Mammary epithelial cell (primary cell): ENCODE results near the gene SOCS1.

Experiments
- EZH2 ChIP-seq: IDR thresholded peaks from 2 replicates; pipeline ENCODE4 v1.6.1; 2012; ENCODE audit warnings: low read length, inconsistent platforms, borderline replicate concordance
- TF ChIP-seq, protein P1 (sequence below), 2 donors: IDR thresholded peaks in 1 of 2; conservative IDR thresholded peaks in 1 of 2; 2 replicates each; pipeline ENCODE4 v1.5.1; 2011 to 2012; ENCODE audit warnings: inconsistent platforms in 2 of 2, low read length in 2 of 2, mild to moderate bottlenecking in 2 of 2, control low read depth in 1 of 2, low read depth in 1 of 2; ENCODE audit not compliant: insufficient read depth in 1 of 2; ENCODE audit errors: extremely low read depth in 1 of 2

DNA sequence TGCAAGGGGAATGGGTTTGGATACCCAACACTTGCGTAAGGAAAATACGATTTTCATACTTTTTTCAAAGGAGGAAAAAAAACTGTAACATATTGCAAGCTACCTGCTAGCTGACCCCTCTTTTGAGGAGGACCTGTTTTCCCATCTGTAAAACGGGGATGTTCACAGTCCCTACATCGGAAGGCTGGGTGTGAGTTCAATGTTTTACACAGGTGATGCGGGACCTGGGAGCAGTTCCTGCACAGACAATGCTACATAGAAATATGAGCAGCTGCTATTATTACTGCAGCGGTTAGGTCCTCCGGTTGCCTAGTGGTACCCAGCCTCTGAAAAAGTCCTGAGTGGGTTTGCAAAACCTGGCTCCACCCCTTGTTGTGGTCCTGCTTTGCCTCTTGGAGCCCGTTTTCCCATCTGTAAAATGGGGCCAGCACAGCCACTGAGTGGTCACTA, 3.5 kb downstream of the SOCS1 start:
- TF ChIP-seq, protein P1, sequence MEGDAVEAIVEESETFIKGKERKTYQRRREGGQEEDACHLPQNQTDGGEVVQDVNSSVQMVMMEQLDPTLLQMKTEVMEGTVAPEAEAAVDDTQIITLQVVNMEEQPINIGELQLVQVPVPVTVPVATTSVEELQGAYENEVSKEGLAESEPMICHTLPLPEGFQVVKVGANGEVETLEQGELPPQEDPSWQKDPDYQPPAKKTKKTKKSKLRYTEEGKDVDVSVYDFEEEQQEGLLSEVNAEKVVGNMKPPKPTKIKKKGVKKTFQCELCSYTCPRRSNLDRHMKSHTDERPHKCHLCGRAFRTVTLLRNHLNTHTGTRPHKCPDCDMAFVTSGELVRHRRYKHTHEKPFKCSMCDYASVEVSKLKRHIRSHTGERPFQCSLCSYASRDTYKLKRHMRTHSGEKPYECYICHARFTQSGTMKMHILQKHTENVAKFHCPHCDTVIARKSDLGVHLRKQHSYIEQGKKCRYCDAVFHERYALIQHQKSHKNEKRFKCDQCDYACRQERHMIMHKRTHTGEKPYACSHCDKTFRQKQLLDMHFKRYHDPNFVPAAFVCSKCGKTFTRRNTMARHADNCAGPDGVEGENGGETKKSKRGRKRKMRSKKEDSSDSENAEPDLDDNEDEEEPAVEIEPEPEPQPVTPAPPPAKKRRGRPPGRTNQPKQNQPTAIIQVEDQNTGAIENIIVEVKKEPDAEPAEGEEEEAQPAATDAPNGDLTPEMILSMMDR (conservative IDR thresholded peaks at IDR 0.05 in 1 of 2, IDR thresholded peaks at IDR 0.05 in 1 of 2; ENCODE audit: extremely low read depth in 1 of 2, insufficient read depth in 1 of 2, low read depth in 1 of 2, low read length in 2 of 2) = no peak
- TF ChIP-seq EZH2 = no peak
